ENCODE results near the gene EDN3. TPM values are rescaled to one million over a fixed set of nuclear protein-coding genes. Genes with fewer than 3 reads are reported as not detected.

EDN3 gene
- total and polyA plus RNA-seq, 2 donors (not counting 3 experiments of a cell fraction or from before 2014, with no cell fraction given): not detected

GRCh38 chr20:59291740-59292383, 8.5 kb upstream of the EDN3 start:
- DNase-seq (ENCODE audit: low read depth, low spot score) (no peak), FAIRE-seq (no peak)
- H3K27ac ChIP-seq (ENCODE audit: insufficient read depth, low read depth, low read length): no peak overlapping the region
- dilution Hi-C loops (cut with MboI; ENCODE audit: extremely low pct_ligation_motif_present, low sequenced_read_pairs) (no loop called here), intact Hi-C loops (cut with micrococcal nuclease) (no loop called here)
- no peaks in the 10 kb centered on the region for H3K27me3 ChIP-seq (ENCODE audit: control insufficient read depth in 2 of 2, insufficient read depth in 2 of 2, low read length in 2 of 2)
- no peaks in the 10 kb centered on the region for H3K4me1 ChIP-seq (ENCODE audit: control insufficient read depth, extremely low read depth, insufficient read depth, low read length)
- no peaks in the 10 kb centered on the region for H3K79me2 ChIP-seq (ENCODE audit: control insufficient read depth, insufficient read depth, low read length)
- no peaks in the 10 kb centered on the region for H4K20me1 ChIP-seq (replicated peaks; ENCODE audit: control insufficient read depth, extremely low read depth, insufficient read depth, low read length)
- no peak overlapping the region for H3K9ac ChIP-seq (replicated peaks; ENCODE audit: extremely low read depth, insufficient read depth, low read length)
- POLR2A ChIA-PET: no interaction called here
- H3K4me2 ChIP-seq (ENCODE audit: insufficient read depth, low read length): no peak overlapping the region
- no peaks in the 10 kb centered on the region for H3K9me3 ChIP-seq (replicated peaks; ENCODE audit: control insufficient read depth, insufficient read depth, low read length)
- CTCF ChIA-PET: no interaction called here
- TF ChIP-seq POLR2AphosphoS5 (IDR thresholded peaks at IDR 0.05; ENCODE audit: insufficient read depth, low read depth, low read length): no peak
- no peak for TF ChIP-seq FOS (IDR thresholded peaks at IDR 0.05; ENCODE audit: borderline replicate concordance, insufficient read depth, low read length)
- no peak for TF ChIP-seq JUN (IDR thresholded peaks at IDR 0.05; ENCODE audit: borderline replicate concordance, insufficient read depth, insufficient read length, low read depth)
- no peak for TF ChIP-seq MYC (IDR thresholded peaks at IDR 0.05; ENCODE audit: low read depth, low read length)
- TF ChIP-seq, protein P1, sequence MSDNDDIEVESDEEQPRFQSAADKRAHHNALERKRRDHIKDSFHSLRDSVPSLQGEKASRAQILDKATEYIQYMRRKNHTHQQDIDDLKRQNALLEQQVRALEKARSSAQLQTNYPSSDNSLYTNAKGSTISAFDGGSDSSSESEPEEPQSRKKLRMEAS (IDR thresholded peaks at IDR 0.05; ENCODE audit: insufficient read depth, insufficient read length): no peak
- TF ChIP-seq, protein P2, sequence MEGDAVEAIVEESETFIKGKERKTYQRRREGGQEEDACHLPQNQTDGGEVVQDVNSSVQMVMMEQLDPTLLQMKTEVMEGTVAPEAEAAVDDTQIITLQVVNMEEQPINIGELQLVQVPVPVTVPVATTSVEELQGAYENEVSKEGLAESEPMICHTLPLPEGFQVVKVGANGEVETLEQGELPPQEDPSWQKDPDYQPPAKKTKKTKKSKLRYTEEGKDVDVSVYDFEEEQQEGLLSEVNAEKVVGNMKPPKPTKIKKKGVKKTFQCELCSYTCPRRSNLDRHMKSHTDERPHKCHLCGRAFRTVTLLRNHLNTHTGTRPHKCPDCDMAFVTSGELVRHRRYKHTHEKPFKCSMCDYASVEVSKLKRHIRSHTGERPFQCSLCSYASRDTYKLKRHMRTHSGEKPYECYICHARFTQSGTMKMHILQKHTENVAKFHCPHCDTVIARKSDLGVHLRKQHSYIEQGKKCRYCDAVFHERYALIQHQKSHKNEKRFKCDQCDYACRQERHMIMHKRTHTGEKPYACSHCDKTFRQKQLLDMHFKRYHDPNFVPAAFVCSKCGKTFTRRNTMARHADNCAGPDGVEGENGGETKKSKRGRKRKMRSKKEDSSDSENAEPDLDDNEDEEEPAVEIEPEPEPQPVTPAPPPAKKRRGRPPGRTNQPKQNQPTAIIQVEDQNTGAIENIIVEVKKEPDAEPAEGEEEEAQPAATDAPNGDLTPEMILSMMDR (IDR thresholded peaks at IDR 0.05; ENCODE audit: extremely low read depth in 1 of 2, insufficient read depth in 1 of 2, low read depth in 1 of 2, low read length in 2 of 2): no peak
- H3K4me3 ChIP-seq (replicated peaks in 1 of 3; ENCODE audit: insufficient read depth in 1 of 3, low read depth in 1 of 3, low read length in 3 of 3): no peak overlapping the region
- H3K9me1 ChIP-seq (replicated peaks; ENCODE audit: control insufficient read depth, extremely low read depth, insufficient read depth, low read length): no peaks in the 10 kb centered on the region
- H2AFZ ChIP-seq (ENCODE audit: low read depth, low read length): no peak overlapping the region
- H3K36me3 ChIP-seq (ENCODE audit: control insufficient read depth in 2 of 2, extremely low read depth in 1 of 2, insufficient read depth in 2 of 2, low read length in 2 of 2): no peaks in the 10 kb centered on the region
- BruUV-seq (replicated peaks): no TSS peak

All from endothelial cell of umbilical vein (primary cell).